ENCODE data around the gene ABT1. TPM values are rescaled to one million over a fixed set of nuclear protein-coding genes. Genes with fewer than 3 reads are reported as not detected.

The ABT1 gene
- total and polyA plus RNA-seq, 2 donors (not counting 1 experiment from before 2014, with no cell fraction given): 17.6 to 29.8 TPM

DNA sequence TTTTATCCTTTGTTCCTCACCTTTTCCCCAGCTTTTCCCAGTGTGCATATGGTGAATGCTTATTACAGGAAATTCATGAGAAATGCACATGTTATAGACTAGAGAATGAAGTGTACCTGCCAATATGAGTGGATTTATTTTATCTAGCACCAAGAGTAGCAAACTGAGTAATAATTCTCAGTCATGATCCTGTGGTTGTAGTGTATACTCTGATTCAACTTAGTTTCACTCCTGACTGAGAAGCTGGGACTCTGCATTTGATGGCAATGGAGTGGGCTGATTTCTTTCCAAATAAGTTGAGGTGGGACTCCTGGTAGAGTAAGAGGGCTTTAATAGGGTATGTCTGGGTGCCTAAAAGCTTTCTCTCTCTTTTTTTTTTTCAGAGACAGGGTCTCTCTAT, 4.0 kb downstream of the ABT1 start:
- ATAC-seq (ENCODE audit: low read depth) (no peak), DNase-seq (no peak)
- Histone ChIP-seq H3K27ac (ENCODE audit: low read length in 2 of 2) (no peak overlapping the region), H3K79me2 (ENCODE audit: control insufficient read depth, insufficient read depth, low read length) (peaks cover 21% of the 10 kb centered on the region), H3K4me1 (ENCODE audit: control insufficient read depth in 2 of 2, insufficient read depth in 2 of 2, low read length in 2 of 2) (peaks cover 8 to 17% of the 10 kb centered on the region in 2 donors), H3K4me3 (ENCODE audit: control extremely low read depth in 1 of 5, extremely low read depth in 1 of 5, insufficient read depth in 1 of 5, low read depth in 2 of 5, low read length in 4 of 5) (no peak overlapping the region), H3K27me3 (replicated peaks in 1 of 4; ENCODE audit: control extremely low read depth in 1 of 4, control insufficient read depth in 3 of 4, insufficient read depth in 4 of 4, low read length in 3 of 4) (no peaks in the 10 kb centered on the region), H3K9me3 (ENCODE audit: control extremely low read depth in 1 of 3, control insufficient read depth in 2 of 3, insufficient read depth in 1 of 3, low read length in 2 of 3) (no peaks in the 10 kb centered on the region), H2AFZ (ENCODE audit: insufficient read depth, low read depth, low read length, poor library complexity, severe bottlenecking) (no peak overlapping the region), H4K20me1 (ENCODE audit: control insufficient read depth, insufficient read depth, low read length, poor library complexity, severe bottlenecking) (peaks cover 9% of the 10 kb centered on the region), H3K9ac (ENCODE audit: low read length) (no peak overlapping the region), H3K4me2 (replicated peaks; ENCODE audit: low read depth, low read length, poor library complexity, severe bottlenecking) (no peak overlapping the region), H3K36me3 (replicated peaks in 1 of 2; ENCODE audit: control extremely low read depth in 1 of 2, control insufficient read depth in 1 of 2, extremely low read depth in 1 of 2, insufficient read depth in 2 of 2, low read length in 1 of 2) (peaks cover 0 to 31% of the 10 kb centered on the region in 2 experiments)
- POLR2A ChIA-PET: interaction anchor here (0.6 kb wide), 1 partner anchor 1195 kb away, joined by 3 read pairs; no protein-coding TSS in a partner anchor
- intact Hi-C loops (cut with micrococcal nuclease): no loop called here
- CTCF ChIA-PET: interaction anchor here (1.0 kb wide), 1 partner anchor 259 kb away, joined by 3 read pairs; no protein-coding TSS in a partner anchor
- H3K9me3 Mint-ChIP-seq (ENCODE audit: insufficient read depth): no peaks in the 10 kb centered on the region
- H3K27me3 Mint-ChIP-seq: no peaks in the 10 kb centered on the region
- peaks cover 20% of the 10 kb centered on the region for H3K4me1 Mint-ChIP-seq
- H3K27ac Mint-ChIP-seq: no peak overlapping the region
- TF ChIP-seq EZH2 (IDR thresholded peaks at IDR 0.05; ENCODE audit: borderline replicate concordance, insufficient read depth, low read depth, low read length, poor library complexity, severe bottlenecking) (no peak), CTCF (IDR thresholded peaks at IDR 0.05) (no peak)
- H3K4me3 Mint-ChIP-seq: no peak overlapping the region

DNA sequence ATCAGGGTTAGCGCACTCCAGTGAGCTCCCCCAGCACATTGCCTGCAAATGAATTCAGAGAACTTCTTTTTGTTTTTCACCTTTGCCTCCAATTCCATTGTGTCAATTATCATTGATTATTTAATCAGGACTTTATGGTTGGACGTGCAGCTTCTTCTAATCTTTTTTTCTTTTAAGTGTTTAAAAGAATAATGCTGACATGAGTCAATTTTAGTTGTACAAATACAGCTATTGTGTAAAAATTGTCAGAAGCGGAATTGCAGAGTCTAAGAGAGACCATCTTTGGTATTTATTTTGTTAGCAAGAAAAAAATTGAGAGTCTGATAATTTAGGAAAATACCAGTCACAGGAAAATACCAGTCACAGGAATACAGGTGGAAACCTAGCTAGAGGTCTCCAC, 5.5 kb downstream of the ABT1 start:
- Histone ChIP-seq H4K20me1 (ENCODE audit: control insufficient read depth, insufficient read depth, low read length, poor library complexity, severe bottlenecking) (peaks cover 9% of the 10 kb centered on the region), H3K9ac (ENCODE audit: low read length) (no peak overlapping the region), H2AFZ (ENCODE audit: insufficient read depth, low read depth, low read length, poor library complexity, severe bottlenecking) (no peak overlapping the region), H3K4me1 (ENCODE audit: control insufficient read depth in 2 of 2, insufficient read depth in 2 of 2, low read length in 2 of 2) (peaks cover 8 to 11% of the 10 kb centered on the region in 2 donors), H3K27ac (ENCODE audit: low read length in 2 of 2) (no peak overlapping the region), H3K9me3 (ENCODE audit: control extremely low read depth in 1 of 3, control insufficient read depth in 2 of 3, insufficient read depth in 1 of 3, low read length in 2 of 3) (no peaks in the 10 kb centered on the region), H3K79me2 (ENCODE audit: control insufficient read depth, insufficient read depth, low read length) (peaks cover 15% of the 10 kb centered on the region), H3K4me3 (ENCODE audit: control extremely low read depth in 1 of 5, extremely low read depth in 1 of 5, insufficient read depth in 1 of 5, low read depth in 2 of 5, low read length in 4 of 5) (no peak overlapping the region), H3K4me2 (replicated peaks; ENCODE audit: low read depth, low read length, poor library complexity, severe bottlenecking) (no peak overlapping the region), H3K36me3 (replicated peaks in 1 of 2; ENCODE audit: control extremely low read depth in 1 of 2, control insufficient read depth in 1 of 2, extremely low read depth in 1 of 2, insufficient read depth in 2 of 2, low read length in 1 of 2) (peaks cover 0 to 31% of the 10 kb centered on the region in 2 experiments), H3K27me3 (replicated peaks in 1 of 4; ENCODE audit: control extremely low read depth in 1 of 4, control insufficient read depth in 3 of 4, insufficient read depth in 4 of 4, low read length in 3 of 4) (no peaks in the 10 kb centered on the region)
- no peak overlapping the region for H3K27ac Mint-ChIP-seq
- no peaks in the 10 kb centered on the region for H3K9me3 Mint-ChIP-seq (ENCODE audit: insufficient read depth)
- ChIA-PET POLR2A (no interaction called here), CTCF (interaction anchor here (0.6 kb wide), 1 partner anchor 525 kb away, joined by 3 read pairs; no protein-coding TSS in a partner anchor)
- H3K4me1 Mint-ChIP-seq: peaks cover 20% of the 10 kb centered on the region
- no CpG with 5 or more reads among the region's 3 CpGs for WGBS (ENCODE audit: insufficient coverage)
- no peak overlapping the region for H3K4me3 Mint-ChIP-seq
- no peak for TF ChIP-seq EZH2 (IDR thresholded peaks at IDR 0.05; ENCODE audit: borderline replicate concordance, insufficient read depth, low read depth, low read length, poor library complexity, severe bottlenecking)
- no peak for TF ChIP-seq CTCF (IDR thresholded peaks at IDR 0.05)
- no peaks in the 10 kb centered on the region for H3K27me3 Mint-ChIP-seq
- no peak for DNase-seq
- no peak for ATAC-seq (ENCODE audit: low read depth)
- intact Hi-C loops (cut with micrococcal nuclease): no loop called here

Measured in B cell (primary cell).